CD4-positive, alpha-beta T cell treated with Interleukin-17A for 4 hours (primary cell): ENCODE data around the gene BACH2.
"Not testable (repeated sequence)": the region's sequence is repeated elsewhere in the genome, so short reads cannot be mapped to it uniquely, and the experiment has no call there.

Experiments used
- DNase-seq: peaks from one replicate; pipeline ENCODE4 v3.0.0-alpha.2; 2020; ENCODE audit warnings: mixed read lengths

BACH2 gene

DNA sequence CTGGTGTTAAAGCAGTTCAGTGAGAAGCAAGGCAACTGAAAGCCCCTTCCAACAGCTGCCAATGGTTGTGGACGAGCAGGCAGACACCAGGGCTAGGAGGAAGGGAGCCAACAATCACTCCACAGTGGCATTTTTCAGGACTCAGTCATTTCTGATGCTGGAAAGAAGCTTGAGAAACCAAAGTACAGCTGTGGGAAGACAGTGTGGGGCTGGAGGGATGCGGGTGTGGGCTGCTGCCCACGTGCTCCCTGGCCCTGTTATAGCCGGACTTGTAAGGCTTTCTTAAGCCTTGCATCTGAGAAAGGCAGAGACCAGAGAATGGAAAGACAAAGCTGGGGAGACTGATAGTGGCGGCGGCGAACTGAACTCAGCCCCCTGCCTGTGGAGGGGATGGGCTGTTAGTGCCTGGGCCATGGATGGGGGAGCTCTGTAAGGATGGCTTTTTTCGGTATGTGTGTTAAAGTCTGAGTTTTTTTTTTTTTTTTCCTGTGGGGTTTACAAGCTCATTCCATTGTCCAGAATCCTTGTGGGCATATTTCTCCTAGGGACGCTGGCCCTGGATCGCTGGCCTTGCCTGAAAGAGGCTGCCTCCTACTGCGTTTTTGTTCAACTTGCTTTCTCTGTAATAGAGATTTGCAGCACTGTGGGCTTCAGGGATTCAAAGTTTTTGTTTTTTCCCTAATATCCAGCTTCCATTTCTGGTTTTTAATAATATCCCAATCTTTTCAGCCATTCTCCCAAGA is 310.7 kb downstream of the BACH2 start:
- no peak for DNase-seq

DNA sequence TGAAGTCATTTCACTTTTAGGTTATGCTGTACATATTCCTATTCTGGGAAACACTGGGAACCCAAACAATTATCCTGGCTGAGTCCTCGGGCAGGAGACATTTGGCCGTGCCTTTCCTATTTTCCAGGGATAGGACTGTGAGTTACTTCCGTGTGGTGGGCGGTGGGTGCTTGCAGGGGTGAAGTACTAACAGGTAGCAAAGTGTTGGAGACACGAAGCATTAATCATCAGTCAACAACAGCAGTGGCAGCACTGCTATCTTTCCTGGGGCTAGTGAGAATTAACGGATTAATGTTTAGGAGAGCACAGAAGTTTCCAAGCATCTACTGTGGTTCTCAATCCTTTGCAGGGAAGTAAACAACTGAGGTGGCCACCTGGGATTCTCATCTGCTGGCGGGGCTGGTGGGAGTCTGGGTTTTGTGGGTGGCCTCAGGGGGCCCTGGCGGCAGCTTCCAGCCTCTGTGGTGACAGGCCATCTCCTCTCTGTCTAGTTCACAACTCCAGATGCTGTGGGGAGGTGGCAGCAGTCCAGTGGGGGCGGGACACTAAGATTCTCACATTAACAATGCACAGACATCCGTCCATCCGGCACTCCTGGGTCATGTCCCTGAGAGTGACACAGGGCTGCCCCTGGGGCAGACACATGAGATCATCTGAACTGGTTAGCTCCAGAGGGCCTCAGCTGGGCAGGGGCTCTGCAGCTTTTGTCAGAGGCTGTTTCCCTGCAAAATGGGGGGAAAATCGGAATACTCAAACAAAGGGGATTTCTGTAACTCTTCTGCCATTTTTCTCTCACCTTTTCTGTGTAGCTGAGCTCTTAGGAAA is 311.5 kb downstream of the BACH2 start:
- DNase-seq: no peak

DNA sequence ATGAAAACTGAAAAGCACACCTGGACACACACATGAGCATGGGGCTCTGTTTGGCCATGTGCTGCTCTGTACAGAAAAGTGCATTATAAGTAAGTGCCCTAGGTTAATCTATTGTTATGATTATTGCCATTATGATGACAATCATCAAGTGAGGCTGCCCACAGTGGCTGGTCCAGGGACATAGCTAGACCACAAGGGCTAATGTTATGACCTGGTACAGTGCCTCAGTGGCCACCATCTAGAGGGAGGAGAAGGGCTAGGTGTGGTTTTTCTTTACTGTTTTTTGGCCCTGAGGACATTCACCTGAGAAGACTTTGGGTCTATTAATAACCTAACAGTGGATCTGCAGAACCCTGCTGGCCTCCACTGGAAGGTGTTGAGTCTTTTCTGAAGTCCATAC is 316.3 kb downstream of the BACH2 start:
- DNase-seq: no peak

DNA sequence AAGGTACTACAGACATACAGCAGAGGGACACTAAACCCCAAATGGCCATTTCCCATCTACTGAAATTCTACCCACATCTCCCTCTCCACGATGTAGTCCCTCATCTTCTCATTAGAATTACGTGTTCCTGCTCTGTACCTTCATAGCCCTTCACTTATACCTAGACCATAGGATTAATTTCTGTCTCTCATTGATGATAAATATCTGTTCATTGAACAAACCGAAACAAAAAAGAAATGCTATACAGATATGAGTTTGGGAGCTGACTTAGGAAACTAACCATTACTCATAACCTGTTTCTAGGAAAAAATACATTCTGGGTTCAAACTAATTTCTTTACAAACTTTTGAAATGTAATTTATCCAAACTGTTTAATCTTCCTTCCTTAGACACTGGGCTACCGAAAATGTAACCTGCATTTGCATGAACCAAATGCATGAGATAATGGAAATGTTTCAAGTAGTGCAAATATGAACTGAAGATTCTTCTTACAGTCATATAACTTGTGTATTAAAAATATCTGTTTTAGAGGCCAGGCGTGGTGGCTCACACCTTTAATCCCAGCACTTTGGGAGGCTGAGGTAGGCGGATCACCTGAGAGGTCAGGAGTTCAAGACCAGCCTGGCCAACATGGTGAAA is 317.0 kb downstream of the BACH2 start:
- no peak for DNase-seq

DNA sequence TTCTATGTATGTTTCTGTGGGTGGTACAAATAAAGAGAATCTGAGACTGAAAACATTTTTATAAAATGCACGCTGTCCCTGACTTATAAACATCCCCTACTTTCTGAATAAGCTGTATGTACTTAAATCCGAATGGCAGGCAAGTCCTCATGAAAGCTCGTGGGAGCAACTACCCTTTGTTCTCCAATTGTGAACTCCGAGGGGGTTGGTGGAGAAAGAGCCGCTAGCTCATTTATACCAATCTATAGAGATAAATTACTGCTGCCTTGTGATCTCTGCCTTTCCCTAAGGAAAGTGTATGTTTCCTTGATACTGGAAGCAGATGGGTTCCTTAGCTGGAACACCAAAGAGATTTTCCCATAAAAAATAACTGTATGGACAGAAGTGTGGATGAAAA is 317.9 kb downstream of the BACH2 start:
- DNase-seq: no peak

DNA sequence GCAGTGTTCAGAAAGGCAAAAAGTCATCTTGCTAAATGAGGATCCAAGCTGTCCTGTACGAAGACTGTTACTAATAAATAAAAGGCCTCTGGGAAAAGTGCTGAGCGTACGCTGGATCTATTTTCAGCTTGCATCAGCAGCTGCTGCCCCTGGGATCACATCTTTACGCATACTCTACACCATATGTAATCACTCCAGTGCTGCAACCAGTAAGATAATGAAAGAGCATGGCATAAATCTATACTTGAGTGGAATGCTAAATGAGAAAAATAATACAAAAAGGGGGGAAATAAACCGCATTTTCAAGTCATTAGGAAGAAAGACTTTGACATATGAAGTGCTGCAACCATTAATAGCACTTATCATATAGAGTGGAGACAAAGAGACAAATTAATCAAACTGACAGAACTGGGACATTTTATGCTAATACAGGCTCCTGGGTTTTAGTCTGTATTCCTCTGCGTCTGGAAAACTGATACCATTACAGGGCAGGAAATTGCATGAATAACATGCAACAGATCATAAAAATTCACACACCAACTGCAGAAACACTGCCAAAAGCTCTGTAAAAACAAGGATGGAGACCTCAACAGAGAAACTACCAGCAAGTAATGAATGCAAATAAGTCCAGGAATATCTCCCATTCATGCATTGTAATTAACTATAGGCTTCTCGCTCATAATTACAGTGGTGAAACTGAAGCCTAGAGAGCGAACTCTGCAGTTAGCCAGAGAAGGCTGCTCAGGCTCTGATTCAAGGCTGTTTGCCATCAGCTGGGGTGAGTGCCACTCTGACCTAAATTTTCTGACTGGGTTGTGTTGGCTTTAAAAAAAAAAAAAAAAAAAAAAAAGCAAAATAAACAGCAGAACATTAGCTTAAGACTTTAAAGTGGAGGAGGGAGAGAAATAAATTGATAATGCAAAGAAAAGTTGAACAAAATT is 318.6 kb downstream of the BACH2 start:
- no peak for DNase-seq

DNA sequence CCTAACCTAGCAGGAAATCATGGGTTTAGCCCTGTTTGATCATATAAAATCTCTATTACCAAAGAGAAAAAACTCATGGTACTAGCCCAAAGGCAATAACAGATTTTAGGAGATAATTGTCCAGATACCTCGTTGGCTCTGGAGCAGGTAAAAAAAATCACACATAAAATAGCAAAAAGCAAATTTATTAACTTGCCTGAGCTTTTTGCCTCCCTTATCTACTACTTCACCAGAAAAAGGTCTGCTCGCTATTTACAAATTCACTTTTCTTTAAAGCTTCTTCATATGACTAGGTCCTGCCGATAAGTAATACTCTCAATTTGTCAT is 320.0 kb downstream of the BACH2 start:
- no peak for DNase-seq

DNA sequence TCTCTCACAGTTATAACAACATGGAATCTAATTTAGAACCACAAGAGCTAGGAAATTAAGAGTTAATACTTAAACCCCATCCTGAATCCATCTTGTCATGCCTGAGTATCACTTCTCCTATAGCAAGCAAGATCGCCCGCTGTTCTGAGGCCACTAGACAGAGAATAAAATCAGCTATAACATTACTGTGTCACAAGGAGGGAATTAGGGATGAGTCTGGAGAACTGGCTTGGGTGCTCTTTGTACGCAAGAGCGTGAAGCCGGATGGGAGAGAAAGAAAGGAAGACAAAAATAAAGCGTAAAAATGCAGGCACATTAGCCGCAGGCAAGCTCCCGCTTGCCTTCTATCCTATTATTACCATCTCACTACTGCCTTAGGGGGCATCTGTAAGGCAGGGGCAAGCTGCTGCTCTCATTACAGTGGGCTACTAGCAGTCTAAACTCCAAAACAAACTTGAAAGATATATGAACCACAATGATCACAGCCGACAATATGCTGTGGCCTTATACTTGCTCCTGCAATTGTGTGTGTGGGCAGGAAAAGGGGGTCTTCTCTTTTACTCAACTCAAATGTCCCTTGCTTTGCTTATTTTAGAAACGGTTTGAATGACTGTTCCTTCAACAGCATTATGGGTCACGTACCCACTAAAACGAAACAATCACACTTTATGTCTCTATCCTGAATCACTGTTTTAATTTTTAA is 320.5 kb downstream of the BACH2 start:
- DNase-seq: no peak

DNA sequence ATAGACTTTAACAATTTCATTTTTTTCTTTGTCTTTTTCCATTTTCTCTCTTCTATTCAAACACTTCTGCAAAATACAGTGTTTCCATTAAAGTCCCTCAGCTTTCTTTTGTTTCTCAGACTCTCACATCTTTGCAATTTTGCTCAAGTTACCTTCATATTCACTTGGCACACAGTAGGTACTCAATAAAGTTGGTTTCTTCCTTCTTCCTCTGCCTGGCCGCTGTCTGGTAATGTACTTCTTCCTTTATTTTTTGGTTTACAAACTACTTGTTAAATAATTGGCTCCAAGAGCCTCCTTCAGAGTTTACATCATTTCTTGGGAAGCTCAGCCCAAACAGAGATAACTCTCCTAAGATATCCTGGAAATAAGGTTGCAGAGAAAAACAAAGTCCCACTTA is 321.3 kb downstream of the BACH2 start:
- no peak for DNase-seq

DNA sequence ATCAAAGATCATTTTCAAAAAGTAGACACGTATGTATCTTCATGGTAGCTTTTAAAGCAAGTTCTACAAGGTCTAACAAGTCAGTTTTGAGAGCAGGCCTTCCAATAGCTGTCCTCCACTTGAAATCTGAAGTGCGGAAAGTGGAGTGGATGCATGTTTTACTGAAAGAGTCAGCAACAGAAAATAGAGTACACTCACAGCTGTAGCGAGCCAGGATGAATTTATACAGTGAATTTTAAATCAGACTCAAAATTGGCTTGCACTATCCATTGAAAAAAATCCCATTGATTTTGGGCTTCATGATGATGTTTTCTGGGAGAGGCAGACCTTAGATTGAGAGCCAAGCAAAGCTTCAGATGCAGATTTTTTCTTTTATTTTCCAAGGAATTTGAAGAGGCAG is 321.8 kb downstream of the BACH2 start:
- DNase-seq: no peak

DNA sequence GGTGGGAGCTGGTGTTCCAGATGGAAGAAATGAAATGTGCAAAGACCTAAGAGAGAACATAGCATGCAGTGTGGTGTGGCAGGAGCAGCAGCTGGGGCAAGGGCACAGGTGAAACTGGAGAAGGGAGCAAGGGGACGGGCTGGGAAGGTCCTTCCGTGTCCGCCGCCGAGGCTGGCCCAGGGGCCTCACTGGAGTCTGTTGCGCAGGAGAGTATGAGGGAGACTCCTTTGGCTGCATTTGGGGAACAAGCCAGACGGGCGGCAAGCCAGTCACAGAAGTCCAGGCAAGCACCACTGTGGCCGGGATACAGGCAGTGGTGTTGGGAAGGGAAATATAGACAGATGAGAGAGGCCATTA is 324.6 kb downstream of the BACH2 start:
- no peak for DNase-seq

DNA sequence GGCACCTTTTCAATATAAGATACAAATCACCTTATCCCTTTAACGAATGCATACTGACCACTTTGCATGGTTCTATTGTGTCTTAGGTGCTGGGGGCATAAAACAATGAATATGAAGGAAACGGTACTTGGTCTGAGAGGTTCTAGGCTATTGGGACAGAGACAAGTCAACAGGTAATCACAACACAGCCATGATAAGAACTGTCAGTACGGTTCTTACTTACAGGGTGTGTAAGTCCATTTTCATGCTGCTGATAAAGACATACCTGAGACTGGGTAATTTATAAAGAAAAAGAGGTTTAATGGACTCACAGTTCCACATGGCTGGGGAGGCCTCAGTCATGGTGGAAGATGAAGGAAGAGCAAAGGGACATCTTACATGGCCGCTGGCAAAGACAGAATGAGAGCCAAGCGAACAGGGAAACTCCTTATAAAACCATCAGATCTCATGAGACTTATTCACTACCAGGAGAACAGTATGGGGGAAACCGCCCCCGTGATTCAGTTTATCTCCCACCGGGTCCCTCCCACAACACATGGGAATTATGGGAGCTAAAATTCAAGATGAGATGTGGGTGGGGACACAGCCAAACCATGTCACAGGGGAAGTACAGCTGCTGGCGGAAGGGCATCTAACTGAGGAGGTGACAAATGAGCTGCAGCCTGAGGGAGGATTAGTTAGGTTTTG is 325.2 kb downstream of the BACH2 start:
- not testable (repeated sequence) for DNase-seq

DNA sequence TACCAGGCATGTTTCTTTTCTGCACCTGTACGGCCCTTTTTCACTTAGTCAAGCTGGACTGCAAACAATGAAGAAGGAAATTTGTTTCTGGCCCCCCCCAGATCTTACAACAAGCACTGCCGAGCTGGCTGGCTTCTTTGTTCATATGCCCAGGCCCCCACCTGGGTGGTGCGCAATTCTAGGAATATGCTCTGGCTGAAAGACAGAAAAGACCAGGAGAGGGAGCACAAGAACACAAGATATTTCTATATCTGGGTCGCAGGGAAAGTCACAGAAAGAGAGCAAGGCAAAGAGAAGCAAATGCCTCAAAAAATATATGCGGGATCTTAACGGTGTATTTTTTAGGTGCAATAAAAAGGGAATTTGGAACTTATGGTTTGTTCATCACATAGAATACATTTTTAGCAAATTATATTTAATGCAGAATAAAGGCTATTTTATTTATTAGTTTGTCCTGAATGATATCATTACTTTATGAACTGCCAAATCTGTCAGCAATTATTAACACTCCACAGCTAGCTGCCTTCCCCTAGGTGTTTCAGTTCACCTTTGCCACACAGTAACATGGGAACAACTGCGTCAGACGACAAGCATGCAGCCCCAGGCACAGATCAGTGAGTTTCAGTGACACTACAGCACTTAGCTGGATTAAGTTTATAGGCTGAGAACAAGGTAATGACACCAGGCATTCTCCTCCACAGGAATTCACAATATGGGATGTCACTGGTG is 325.9 kb downstream of the BACH2 start:
- peak; percentile 38 for DNase-seq

DNA sequence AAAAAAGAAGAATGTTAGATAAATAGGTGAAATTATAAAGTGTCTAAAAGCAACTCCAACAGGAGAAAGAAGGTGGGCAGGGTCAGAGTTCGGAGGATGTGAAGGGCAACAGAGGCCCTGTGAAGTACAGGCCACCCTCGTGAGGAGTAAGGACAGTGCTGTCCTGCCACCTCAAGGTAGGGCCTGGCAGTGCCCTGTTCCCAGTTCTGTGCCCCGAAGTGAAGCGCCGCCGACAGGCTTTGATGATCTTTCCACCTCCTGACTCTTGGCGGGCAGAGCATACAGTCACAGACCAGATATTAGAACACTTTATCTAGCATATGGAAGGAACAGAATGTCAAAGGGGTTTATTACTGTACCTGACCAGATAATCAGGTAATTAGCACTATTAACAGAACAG is 326.6 kb downstream of the BACH2 start:
- no peak for DNase-seq

DNA sequence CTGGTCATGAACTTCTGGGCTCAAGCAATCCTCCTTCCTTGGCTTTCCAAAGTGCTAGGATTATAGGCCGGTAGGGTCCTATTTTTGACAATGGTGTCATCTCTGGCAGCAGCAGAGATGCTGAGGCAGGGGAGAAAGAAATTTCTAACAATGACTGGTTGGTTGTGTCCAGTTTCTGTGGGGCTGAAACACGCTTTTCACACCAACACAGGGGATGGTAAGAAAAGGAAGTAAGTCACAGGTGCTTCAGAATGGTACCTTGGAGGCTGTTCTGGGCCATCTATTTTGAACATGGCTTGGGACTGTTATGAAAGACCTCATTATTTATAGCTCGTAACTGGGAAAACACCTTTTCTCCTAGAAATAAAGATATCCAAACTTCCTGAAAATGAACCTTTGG is 329.7 kb downstream of the BACH2 start:
- DNase-seq: no peak

DNA sequence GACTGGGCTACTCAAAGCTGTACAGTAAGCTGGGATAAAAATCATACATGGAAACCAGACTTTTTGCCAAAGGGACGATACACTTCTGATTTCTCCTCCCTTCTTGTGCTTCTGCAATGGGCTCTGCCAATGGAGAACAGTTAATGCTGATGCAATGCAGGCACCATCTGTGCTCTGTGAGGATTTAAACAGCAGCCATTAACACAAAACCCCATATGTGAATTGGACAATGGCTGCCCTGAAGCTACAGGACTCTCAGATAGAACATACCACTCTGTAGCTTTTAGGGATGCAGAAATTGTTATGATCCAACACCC is 330.5 kb downstream of the BACH2 start:
- DNase-seq: no peak

DNA sequence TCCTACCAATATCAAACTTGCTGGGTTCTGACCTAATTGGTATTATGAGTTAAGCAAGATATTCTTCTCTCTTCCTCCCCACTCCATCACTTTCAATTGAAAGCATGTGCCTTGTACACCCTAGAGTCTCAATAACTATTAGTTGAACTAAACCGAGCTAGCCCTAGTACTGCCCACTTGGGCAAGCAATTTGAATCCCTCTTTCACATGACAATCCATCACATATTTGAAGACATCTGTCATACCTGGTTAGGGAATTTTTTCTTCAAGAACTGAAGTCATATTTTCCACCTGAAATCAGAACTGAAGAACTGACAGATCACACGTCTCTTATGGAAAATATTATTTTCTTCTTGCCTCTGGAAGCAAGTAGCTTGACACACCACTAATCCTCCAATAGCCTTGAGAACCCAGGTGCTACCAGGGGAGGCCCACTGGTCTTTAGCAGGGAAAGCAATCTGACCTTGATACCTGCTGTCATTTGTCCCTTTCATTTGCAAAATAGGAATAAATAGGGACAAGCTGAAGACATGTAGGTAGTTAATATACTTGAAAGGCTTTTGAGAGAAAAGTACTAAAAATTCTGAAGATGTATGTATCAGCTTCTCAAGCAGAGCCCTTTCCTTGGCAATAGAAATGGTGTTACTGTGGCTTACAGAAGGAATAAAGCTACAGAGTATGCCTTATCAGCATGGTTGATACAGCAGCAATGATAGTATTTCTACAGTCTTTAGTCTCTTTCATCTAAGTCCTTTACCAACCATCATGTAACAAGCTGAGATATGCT is 331.0 kb downstream of the BACH2 start:
- no peak for DNase-seq

DNA sequence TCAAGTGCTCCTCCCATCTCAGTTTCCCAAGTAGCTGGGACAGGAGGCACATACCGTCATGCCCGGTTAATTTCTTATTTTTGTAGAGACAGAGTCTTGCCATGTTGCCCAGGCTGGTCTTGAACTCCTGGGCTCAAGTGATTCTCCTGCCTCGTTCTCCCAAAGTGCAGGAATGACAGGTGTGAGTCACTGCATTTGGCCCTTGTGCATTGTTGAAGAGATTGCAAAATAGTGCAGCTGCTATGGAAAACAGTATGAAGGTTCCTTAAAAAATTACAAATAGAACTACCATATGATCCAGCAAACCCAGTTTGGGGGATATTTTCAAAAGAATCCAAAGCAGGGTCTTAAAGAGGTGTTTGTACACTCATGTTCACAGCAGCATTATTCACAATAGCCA is 333.3 kb downstream of the BACH2 start:
- DNase-seq: no peak

DNA sequence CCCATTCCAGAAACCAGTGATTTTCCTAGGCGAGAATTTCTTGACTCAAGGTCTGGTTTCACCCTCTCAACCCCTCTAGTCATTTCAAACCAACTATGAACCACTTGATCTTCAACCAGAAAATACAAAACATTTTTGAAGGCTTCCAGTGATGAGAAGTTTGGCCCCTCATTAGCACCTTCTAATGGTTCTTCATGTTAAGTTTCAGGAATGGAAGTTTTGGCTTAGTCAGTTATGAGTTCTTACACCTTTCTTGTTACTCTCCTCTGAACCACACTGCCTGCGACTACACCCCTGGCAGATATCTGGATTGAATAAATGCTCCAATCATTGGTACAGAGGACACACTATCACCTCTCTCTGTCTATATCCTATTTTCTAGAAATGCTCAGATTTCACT is 335.2 kb downstream of the BACH2 start:
- DNase-seq: no peak

DNA sequence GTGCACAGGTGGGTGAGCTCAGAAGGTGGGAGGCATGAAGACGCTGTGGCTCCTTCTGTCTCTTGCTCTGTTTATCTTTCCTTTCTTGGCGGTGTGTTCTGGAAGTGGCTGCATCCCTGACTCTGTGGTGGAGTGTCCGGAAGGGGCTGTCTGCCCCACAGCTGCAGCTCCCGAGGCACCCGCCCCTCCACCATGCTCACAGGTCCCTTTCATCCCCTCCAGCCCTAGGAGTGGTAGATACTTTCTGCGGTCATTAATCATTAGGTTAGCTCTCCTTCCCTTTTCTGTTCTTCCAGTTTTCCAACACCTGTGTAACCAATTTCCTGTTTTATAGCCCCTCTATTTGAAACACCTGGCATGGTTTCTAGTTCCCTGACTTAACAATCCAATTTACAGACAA is 336.8 kb downstream of the BACH2 start:
- DNase-seq: no peak
